ENCODE measurements around the gene LBHD2.

GRCh38 chr14:103057028-103057371, 27.0 kb upstream of the LBHD2 start:
- TF ChIP-seq, protein P1, sequence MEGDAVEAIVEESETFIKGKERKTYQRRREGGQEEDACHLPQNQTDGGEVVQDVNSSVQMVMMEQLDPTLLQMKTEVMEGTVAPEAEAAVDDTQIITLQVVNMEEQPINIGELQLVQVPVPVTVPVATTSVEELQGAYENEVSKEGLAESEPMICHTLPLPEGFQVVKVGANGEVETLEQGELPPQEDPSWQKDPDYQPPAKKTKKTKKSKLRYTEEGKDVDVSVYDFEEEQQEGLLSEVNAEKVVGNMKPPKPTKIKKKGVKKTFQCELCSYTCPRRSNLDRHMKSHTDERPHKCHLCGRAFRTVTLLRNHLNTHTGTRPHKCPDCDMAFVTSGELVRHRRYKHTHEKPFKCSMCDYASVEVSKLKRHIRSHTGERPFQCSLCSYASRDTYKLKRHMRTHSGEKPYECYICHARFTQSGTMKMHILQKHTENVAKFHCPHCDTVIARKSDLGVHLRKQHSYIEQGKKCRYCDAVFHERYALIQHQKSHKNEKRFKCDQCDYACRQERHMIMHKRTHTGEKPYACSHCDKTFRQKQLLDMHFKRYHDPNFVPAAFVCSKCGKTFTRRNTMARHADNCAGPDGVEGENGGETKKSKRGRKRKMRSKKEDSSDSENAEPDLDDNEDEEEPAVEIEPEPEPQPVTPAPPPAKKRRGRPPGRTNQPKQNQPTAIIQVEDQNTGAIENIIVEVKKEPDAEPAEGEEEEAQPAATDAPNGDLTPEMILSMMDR (IDR thresholded peaks at IDR 0.05; ENCODE audit: low read depth, low read length, poor library complexity, severe bottlenecking) = no peak
- TF ChIP-seq EZH2phosphoT487 (IDR thresholded peaks at IDR 0.05; ENCODE audit: borderline replicate concordance, low read length) = peak; percentile 79; the same call in 1 of the 2 replicates

Data from DOHH2 (cell line).